Stimulated activated CD4-positive, alpha-beta T cell treated with anti-CD3 and anti-CD28 coated beads, TNF-alpha, amount 100 ng/mL, for 4 hours (primary cell): Measurements from ENCODE around the gene TMEM181.

Experiments
- DNase-seq, 3 experiments: peaks; one replicate each; pipeline ENCODE4 v3.0.0-alpha.2; 2020; ENCODE audit warnings: low read depth in 3 of 3

The TMEM181 gene

GRCh38 chr6:158561938-158562337, 2.0 kb downstream of the TMEM181 start:
- no peak for DNase-seq

- no peak for DNase-seq
Measured at GRCh38 chr6:158564243-158565121, 4.6 kb downstream of the TMEM181 start.

- DNase-seq: no peak
Measured at GRCh38 chr6:158565122-158565429, 5.2 kb downstream of the TMEM181 start.

- DNase-seq: no peak
Measured at GRCh38 chr6:158565482-158566040, 5.7 kb downstream of the TMEM181 start.

- DNase-seq: no peak
Measured at GRCh38 chr6:158566207-158566818, 6.4 kb downstream of the TMEM181 start.

GRCh38 chr6:158567152-158567551, 7.3 kb downstream of the TMEM181 start:
- DNase-seq: no peak

GRCh38 chr6:158567871-158568401, 8.0 kb downstream of the TMEM181 start:
- no peak for DNase-seq

- DNase-seq: no peak
Measured at GRCh38 chr6:158568549-158568948, 8.7 kb downstream of the TMEM181 start.

- DNase-seq: no peak
Measured at GRCh38 chr6:158569036-158569435, 9.1 kb downstream of the TMEM181 start.

GRCh38 chr6:158570681-158570962, 10.7 kb downstream of the TMEM181 start:
- DNase-seq: no peak

GRCh38 chr6:158571826-158572652, 12.1 kb downstream of the TMEM181 start:
- DNase-seq: no peak

- no peak for DNase-seq
Measured at GRCh38 chr6:158572653-158573541, 13.0 kb downstream of the TMEM181 start.

GRCh38 chr6:158573542-158573931, 13.6 kb downstream of the TMEM181 start:
- DNase-seq: no peak

- no peak for DNase-seq
Measured at GRCh38 chr6:158574800-158575199, 14.9 kb downstream of the TMEM181 start.

- DNase-seq: no peak
Measured at GRCh38 chr6:158575550-158575949, 15.7 kb downstream of the TMEM181 start.

- DNase-seq: no peak
Measured at GRCh38 chr6:158584236-158584651, 24.4 kb downstream of the TMEM181 start.

GRCh38 chr6:158586652-158587051, 26.8 kb downstream of the TMEM181 start:
- DNase-seq: no peak

GRCh38 chr6:158589366-158589765, 29.5 kb downstream of the TMEM181 start:
- no peak for DNase-seq

GRCh38 chr6:158591134-158591809, 31.4 kb downstream of the TMEM181 start:
- no peak for DNase-seq

- no peak for DNase-seq
Measured at GRCh38 chr6:158591810-158592209, 31.9 kb downstream of the TMEM181 start.

GRCh38 chr6:158593670-158594069, 33.8 kb downstream of the TMEM181 start:
- no peak for DNase-seq
